ENCODE results near the gene DEFB112. TPM values are rescaled to one million over a fixed set of nuclear protein-coding genes. Genes with fewer than 3 reads are reported as not detected.

The DEFB112 gene
- polyA plus RNA-seq, 3 donors: not detected

DNA sequence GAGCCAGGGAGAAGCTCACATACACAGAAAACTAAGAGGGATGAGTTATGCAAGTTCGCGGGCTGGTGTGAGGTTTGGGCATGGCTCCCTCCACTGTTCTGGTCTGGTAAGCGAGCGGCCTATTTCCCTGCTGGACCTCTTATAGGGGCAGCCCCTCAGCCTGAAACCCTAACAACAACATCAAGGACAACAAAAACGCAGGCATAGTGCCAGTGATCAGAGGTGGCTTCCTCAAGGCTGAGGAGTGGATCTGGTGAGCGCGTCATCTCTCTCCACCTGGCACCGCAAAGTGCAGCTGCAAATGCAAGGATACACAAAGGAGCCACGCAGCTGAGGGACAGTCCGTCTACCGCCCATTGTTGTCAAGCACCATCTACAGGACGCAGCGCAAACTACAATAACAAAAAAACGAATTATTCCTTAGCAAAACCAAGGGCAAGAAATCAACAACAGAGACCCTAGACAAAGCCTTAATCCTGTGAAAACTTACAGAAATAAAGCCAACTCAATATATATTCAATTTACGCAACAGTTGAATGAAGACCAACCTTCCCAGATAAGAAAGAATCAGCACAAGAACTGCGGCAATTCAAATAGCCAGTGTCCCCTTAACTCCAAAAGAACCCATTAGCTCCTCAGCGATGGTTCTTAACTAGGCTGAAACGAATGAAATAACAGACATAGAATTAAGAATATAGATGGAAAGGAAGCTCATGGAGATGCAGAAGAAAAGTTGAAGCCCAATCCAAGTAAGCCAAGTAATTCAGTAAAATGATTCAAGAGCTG is 18.8 kb downstream of the DEFB112 start:
- DNase-seq: no peak
- Histone ChIP-seq H3K27ac (ENCODE audit: low read depth in 1 of 2, low read length in 2 of 2) (no peak overlapping the region), H4K20me1 (ENCODE audit: insufficient read depth, low read length) (no peaks in the 10 kb centered on the region), H3K4me3 (replicated peaks in 1 of 3; ENCODE audit: low read depth in 2 of 3, low read length in 3 of 3) (no peak overlapping the region), H3K27me3 (ENCODE audit: control insufficient read depth in 2 of 2, insufficient read depth in 2 of 2, low read length in 2 of 2) (no peaks in the 10 kb centered on the region), H3K4me2 (replicated peaks; ENCODE audit: extremely low read depth, low read length, poor library complexity, severe bottlenecking) (no peak overlapping the region), H3K9ac (ENCODE audit: insufficient read depth, low read length, poor library complexity, severe bottlenecking) (no peak overlapping the region), H2AFZ (ENCODE audit: insufficient read depth, low read depth, low read length, poor library complexity, severe bottlenecking) (no peak overlapping the region), H3K79me2 (ENCODE audit: insufficient read depth, low read length) (no peaks in the 10 kb centered on the region), H3K36me3 (replicated peaks in 1 of 2; ENCODE audit: control insufficient read depth in 1 of 2, insufficient read depth in 2 of 2, low read length in 2 of 2) (no peaks in the 10 kb centered on the region), H3K4me1 (ENCODE audit: control insufficient read depth in 1 of 2, insufficient read depth in 2 of 2, low read length in 2 of 2) (no peaks in the 10 kb centered on the region), H3K9me3 (replicated peaks in 1 of 2; ENCODE audit: control insufficient read depth in 1 of 2, insufficient read depth in 1 of 2, low read length in 2 of 2) (no peaks in the 10 kb centered on the region)
- Mint-ChIP-seq H3K4me1 (no peaks in the 10 kb centered on the region), H3K36me3 (no peaks in the 10 kb centered on the region), H3K27me3 (ENCODE audit: low read depth in 3 of 3) (peaks cover 0 to 2% (median 1%) of the 10 kb centered on the region in 3 donors), H3K9me3 (peaks cover 0 to 5% (median under 1%) of the 10 kb centered on the region in 7 donors), H3K27ac (no peak overlapping the region), H3K4me3 (no peak overlapping the region)
- intact Hi-C loops (cut with micrococcal nuclease): no loop called here
- WGBS (ENCODE audit: insufficient coverage): 37% methylated on average over 15 of the region's 18 CpGs
- TF ChIP-seq, protein P1, sequence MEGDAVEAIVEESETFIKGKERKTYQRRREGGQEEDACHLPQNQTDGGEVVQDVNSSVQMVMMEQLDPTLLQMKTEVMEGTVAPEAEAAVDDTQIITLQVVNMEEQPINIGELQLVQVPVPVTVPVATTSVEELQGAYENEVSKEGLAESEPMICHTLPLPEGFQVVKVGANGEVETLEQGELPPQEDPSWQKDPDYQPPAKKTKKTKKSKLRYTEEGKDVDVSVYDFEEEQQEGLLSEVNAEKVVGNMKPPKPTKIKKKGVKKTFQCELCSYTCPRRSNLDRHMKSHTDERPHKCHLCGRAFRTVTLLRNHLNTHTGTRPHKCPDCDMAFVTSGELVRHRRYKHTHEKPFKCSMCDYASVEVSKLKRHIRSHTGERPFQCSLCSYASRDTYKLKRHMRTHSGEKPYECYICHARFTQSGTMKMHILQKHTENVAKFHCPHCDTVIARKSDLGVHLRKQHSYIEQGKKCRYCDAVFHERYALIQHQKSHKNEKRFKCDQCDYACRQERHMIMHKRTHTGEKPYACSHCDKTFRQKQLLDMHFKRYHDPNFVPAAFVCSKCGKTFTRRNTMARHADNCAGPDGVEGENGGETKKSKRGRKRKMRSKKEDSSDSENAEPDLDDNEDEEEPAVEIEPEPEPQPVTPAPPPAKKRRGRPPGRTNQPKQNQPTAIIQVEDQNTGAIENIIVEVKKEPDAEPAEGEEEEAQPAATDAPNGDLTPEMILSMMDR (IDR thresholded peaks at IDR 0.05): no peak

DNA sequence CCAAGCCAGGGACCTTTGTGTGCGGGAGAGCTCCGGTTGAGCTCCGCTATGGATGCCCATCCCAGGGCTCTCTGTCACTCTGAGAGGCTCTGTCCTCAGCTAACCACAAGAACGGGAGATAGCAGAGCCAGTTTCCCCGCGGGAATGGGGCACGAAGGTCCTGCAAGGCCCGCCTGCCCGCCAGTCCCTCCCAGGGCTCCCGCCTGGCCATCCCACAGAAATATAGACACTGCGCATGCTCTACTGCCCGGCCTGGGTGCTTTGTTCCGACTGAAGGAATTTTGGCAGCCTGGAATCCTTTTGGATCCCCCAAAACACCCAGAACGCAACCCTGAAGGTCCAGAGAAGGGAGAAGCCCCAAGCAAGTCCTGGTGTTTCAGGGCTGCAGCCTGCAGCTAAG is 19.4 kb downstream of the DEFB112 start:
- Histone ChIP-seq H3K4me3 (replicated peaks in 1 of 3; ENCODE audit: low read depth in 2 of 3, low read length in 3 of 3) (no peak overlapping the region), H3K9ac (ENCODE audit: insufficient read depth, low read length, poor library complexity, severe bottlenecking) (no peak overlapping the region), H3K36me3 (replicated peaks in 1 of 2; ENCODE audit: control insufficient read depth in 1 of 2, insufficient read depth in 2 of 2, low read length in 2 of 2) (no peaks in the 10 kb centered on the region), H3K4me2 (replicated peaks; ENCODE audit: extremely low read depth, low read length, poor library complexity, severe bottlenecking) (no peak overlapping the region), H3K27ac (ENCODE audit: low read depth in 1 of 2, low read length in 2 of 2) (no peak overlapping the region), H4K20me1 (ENCODE audit: insufficient read depth, low read length) (no peaks in the 10 kb centered on the region), H2AFZ (ENCODE audit: insufficient read depth, low read depth, low read length, poor library complexity, severe bottlenecking) (no peak overlapping the region), H3K79me2 (ENCODE audit: insufficient read depth, low read length) (no peaks in the 10 kb centered on the region), H3K9me3 (replicated peaks in 1 of 2; ENCODE audit: control insufficient read depth in 1 of 2, insufficient read depth in 1 of 2, low read length in 2 of 2) (no peaks in the 10 kb centered on the region), H3K4me1 (ENCODE audit: control insufficient read depth in 1 of 2, insufficient read depth in 2 of 2, low read length in 2 of 2) (no peaks in the 10 kb centered on the region), H3K27me3 (ENCODE audit: control insufficient read depth in 2 of 2, insufficient read depth in 2 of 2, low read length in 2 of 2) (no peaks in the 10 kb centered on the region)
- no peak for DNase-seq
- no peak overlapping the region for H3K27ac Mint-ChIP-seq
- peaks cover 0 to 2% (median 1%) of the 10 kb centered on the region in 3 donors for H3K27me3 Mint-ChIP-seq (ENCODE audit: low read depth in 3 of 3)
- WGBS (ENCODE audit: insufficient coverage): 90% methylated on average over 13 of the region's 14 CpGs
- H3K4me3 Mint-ChIP-seq: no peak overlapping the region
- H3K4me1 Mint-ChIP-seq: no peaks in the 10 kb centered on the region
- TF ChIP-seq, protein P1 (IDR thresholded peaks at IDR 0.05): no peak
- H3K9me3 Mint-ChIP-seq: peaks cover 0 to 5% (median 1%) of the 10 kb centered on the region in 7 donors
- intact Hi-C loops (cut with micrococcal nuclease): no loop called here
- H3K36me3 Mint-ChIP-seq: no peaks in the 10 kb centered on the region

Measured in CD14-positive monocyte (primary cell).